Hippocampal formation (tissue), 2 donors: ENCODE results near the gene CRHR1.

Experiments
- DNase-seq, 2 donors: peaks; one replicate each; lab custom pipeline; 2025; lab: John Stamatoyannopoulos, UW

The CRHR1 gene

GRCh38 chr17:45869676-45870341, 85.7 kb downstream of the CRHR1 start:
- no peak for DNase-seq

- no peak for DNase-seq
Measured at GRCh38 chr17:45870342-45870974, 86.3 kb downstream of the CRHR1 start.

GRCh38 chr17:45871718-45872117, 87.6 kb downstream of the CRHR1 start:
- DNase-seq: no peak

GRCh38 chr17:45873728-45874127, 89.6 kb downstream of the CRHR1 start:
- DNase-seq: no peak

GRCh38 chr17:45874151-45874550, 90.0 kb downstream of the CRHR1 start:
- no peak for DNase-seq

- DNase-seq: no peak
Measured at GRCh38 chr17:45876539-45876938, 92.4 kb downstream of the CRHR1 start.

GRCh38 chr17:45877467-45877866, 93.3 kb downstream of the CRHR1 start:
- DNase-seq: no peak

- DNase-seq: no peak
Measured at GRCh38 chr17:45883063-45883462, 98.9 kb downstream of the CRHR1 start.
